HepG2 (cell line): ENCODE results near the gene WDR76. TPM values are rescaled to one million over a fixed set of nuclear protein-coding genes. Genes with fewer than 3 reads are reported as not detected.

Experiments used
- ATAC-seq: fragments of 200-7000 bp; cut with Tn5 transposase; 3 replicates; pipeline ENCODE4 v1.9.1; 2020; ENCODE audit warnings: mild to moderate bottlenecking, moderate library complexity
- BruUV-seq: library from RNA; stranded (reverse); fragments of 400-500 nt; replicated peaks from 2 replicates; lab custom pipeline; 2021; lab: Mats Ljungman, UMichigan
- CTCF ChIA-PET: fragments of 300-600 bp; formaldehyde crosslinking; extraction: SDS; loops from one replicate; lab custom pipeline; 2021; ENCODE audit warnings: low total read pairs, inconsistent platforms, low intra/inter-chr PET ratio; lab: Yijun Ruan, JAX
- POLR2A ChIA-PET: fragments of 350-600 bp; sonication (Branson Sonifier 250); formaldehyde crosslinking; loops from one replicate; lab custom pipeline; 2020; ENCODE audit warnings: antibody characterized with exemption, inconsistent platforms; lab: Yijun Ruan, JAX
- DNase-seq: peaks from one replicate; pipeline ENCODE4 v3.0.0-alpha.2; 2015; ENCODE audit warnings: low spot score
- FAIRE-seq: peaks from 3 replicates; lab custom pipeline; 2011; peaks lifted over from hg19 to GRCh38; lab: Jason Lieb, UNC
- H2AFZ ChIP-seq: one replicate; pipeline ENCODE4 v1.6.1; 2011; ENCODE audit warnings: low read length, inconsistent platforms
- H3K27ac ChIP-seq: fragments of 300-600 bp; 3 replicates; pipeline ENCODE4 v1.8.0; 2011; ENCODE audit warnings: mixed run types, mild to moderate bottlenecking, mixed read lengths, low read length, inconsistent platforms; ENCODE audit not compliant: insufficient read depth; ENCODE audit errors: extremely low read length
- H3K27me3 ChIP-seq, 2 experiments: fragments of 200-600 bp in 1 of 2; 2 replicates in 1 of 2; 3 replicates in 1 of 2; pipeline versions ENCODE4 v1.6.0 to v1.8.0; 2011; ENCODE audit warnings: low read length in 2 of 2, mild to moderate bottlenecking in 2 of 2, moderate library complexity in 2 of 2, inconsistent platforms in 1 of 2; ENCODE audit not compliant: insufficient read depth in 2 of 2, control insufficient read depth in 1 of 2
- H3K36me3 ChIP-seq, 2 experiments: fragments of 200-600 bp in 1 of 2; replicated peaks in 1 of 2; 2 replicates in 1 of 2; 3 replicates in 1 of 2; pipeline versions ENCODE4 v1.5.1 to v1.8.0; 2011; ENCODE audit warnings: low read length in 2 of 2, inconsistent platforms in 1 of 2; ENCODE audit not compliant: insufficient read depth in 2 of 2, control insufficient read depth in 1 of 2
- H3K4me1 ChIP-seq: 2 replicates; pipeline ENCODE4 v1.5.1; 2012; ENCODE audit warnings: low read length, inconsistent platforms; ENCODE audit not compliant: insufficient read depth
- H3K4me2 ChIP-seq: 2 replicates; pipeline ENCODE4 v1.6.0; 2011; ENCODE audit warnings: low read depth, low read length, inconsistent platforms
- H3K4me3 ChIP-seq, 3 experiments: fragments of 200-600 bp in 1 of 3; sonication (generic), shearing (Covaris generic) in 1 of 3; replicated peaks in 1 of 3; 2 replicates each; pipeline ENCODE4 v1.5.1; 2011 to 2016; ENCODE audit warnings: low read length in 3 of 3, inconsistent platforms in 2 of 3, low read depth in 2 of 3, mild to moderate bottlenecking in 2 of 3, control low read depth in 1 of 3, mixed read lengths in 1 of 3; ENCODE audit not compliant: insufficient read depth in 1 of 3
- H3K79me2 ChIP-seq: one replicate; pipeline ENCODE4 v1.6.1; 2011; ENCODE audit warnings: low read length, inconsistent platforms; ENCODE audit not compliant: insufficient read depth
- H3K9ac ChIP-seq: 2 replicates; pipeline ENCODE4 v1.6.0; 2011; ENCODE audit warnings: mild to moderate bottlenecking, low read depth, low read length, inconsistent platforms; ENCODE audit not compliant: insufficient read depth
- H3K9me3 ChIP-seq: 2 replicates; pipeline ENCODE4 v1.5.1; 2012; ENCODE audit warnings: mild to moderate bottlenecking, low read length
- H4K20me1 ChIP-seq: 2 replicates; pipeline ENCODE4 v1.6.0; 2011; ENCODE audit warnings: inconsistent platforms, mild to moderate bottlenecking, low read length, moderate library complexity; ENCODE audit not compliant: insufficient read depth
- ATM ChIP-seq: fragments of 450-650 bp; IDR thresholded peaks from 2 replicates; pipeline ENCODE4 v1.7.1; 2017; ENCODE audit warnings: mild to moderate bottlenecking, borderline replicate concordance
- CTCF ChIP-seq: sonication (generic); formaldehyde crosslinking; IDR thresholded peaks from 2 replicates; pipeline ENCODE4 v1.5.0; 2020; ENCODE audit warnings: mild to moderate bottlenecking, missing genetic modification reagents, moderate library complexity
- E2F5 ChIP-seq: sonication (generic); formaldehyde crosslinking; conservative IDR thresholded peaks from 2 replicates; pipeline ENCODE4 v1.4.0; 2020; ENCODE audit warnings: missing genetic modification reagents
- SKIL ChIP-seq: sonication (generic); formaldehyde crosslinking; IDR thresholded peaks from 2 replicates; pipeline ENCODE4 v1.8.0; 2022; ENCODE audit warnings: missing genetic modification reagents, mild to moderate bottlenecking, moderate library complexity, borderline replicate concordance
- SMC3 ChIP-seq: IDR thresholded peaks from 2 replicates; pipeline ENCODE4 v1.6.1; 2011; ENCODE audit warnings: low read length, improper control_type of control experiment
- STAG1 ChIP-seq: sonication (generic); formaldehyde crosslinking; IDR thresholded peaks from 2 replicates; pipeline ENCODE4 v1.4.0; 2020; ENCODE audit warnings: missing genetic modification reagents
- YEATS2 ChIP-seq: sonication (generic); formaldehyde crosslinking; IDR thresholded peaks from 2 replicates; pipeline ENCODE4 v1.4.0; 2020; ENCODE audit warnings: missing genetic modification reagents, borderline replicate concordance
- ZFP90 ChIP-seq: sonication (generic); formaldehyde crosslinking; IDR thresholded peaks from 2 replicates; pipeline ENCODE4 v1.8.0; 2022; ENCODE audit warnings: missing genetic modification reagents, mild to moderate bottlenecking, inconsistent platforms, borderline replicate concordance
- ZNF446 ChIP-seq: sonication (generic); formaldehyde crosslinking; IDR thresholded peaks from 2 replicates; pipeline ENCODE4 v1.5.0; 2020; ENCODE audit warnings: mild to moderate bottlenecking, missing genetic modification reagents
- WGBS: methylation state at CpG from one replicate; pipeline ENCODE4 v1.1.6; 2017; ENCODE audit warnings: low lambda C conversion rate; 5-methylcytosine and 5-hydroxymethylcytosine counted together
- in situ Hi-C: cut with HindIII; loops from 2 replicates; pipeline ENCODE4 v1.10.0; 2017; ENCODE audit warnings: low pct_unique_long_range_greater_than_20kb; ENCODE audit not compliant: extremely low pct_ligation_motif_present
- intact Hi-C: fragments of 100-400 bp; cut with micrococcal nuclease; formaldehyde crosslinking; loops from one replicate; pipeline ENCODE4 v1.10.0; 2022; ENCODE audit not compliant: unreplicated experiment
- polyA plus RNA-seq, 8 experiments: library from polyadenylated mRNA; depleted of rRNA in 3 of 8; stranded (reverse) in 7 of 8; unstranded in 1 of 8; fragments of >200 nt; fragmentation: Illumina TruSeq in 4 of 8; extraction: Trizol in 4 of 8; gene quantifications; 2 replicates each; pipeline versions ENCODE4 v1.2.1 to v1.2.3, GENCODE V29; 2011 to 2016; ENCODE audit warnings: low read depth in 4 of 8, missing spikeins in 1 of 8, mixed read lengths in 1 of 8; ENCODE audit not compliant: insufficient read depth in 1 of 8
- total RNA-seq, 5 experiments: library from RNA; depleted of rRNA; stranded (reverse); fragments of >200 nt; fragmentation: Illumina TruSeq; extraction: Trizol; gene quantifications; 2 replicates each; pipeline ENCODE4 v1.2.3, GENCODE V29; 2016; ENCODE audit warnings: low read depth in 1 of 5

WDR76 gene
- total and polyA plus RNA-seq, 2 of the 13 experiments (the other 11 are each of a cell fraction or from before 2014, with no cell fraction given), result 1.1 to 9.7 TPM

- intact Hi-C loops, result no loop called here
- Histone ChIP-seq H2AFZ (no peak overlapping the region), H3K4me2 (no peak overlapping the region), H3K79me2 (no peaks in the 10 kb centered on the region), H3K9ac (no peak overlapping the region), H4K20me1 (no peaks in the 10 kb centered on the region), H3K4me3 (no peak overlapping the region), H3K27me3 (no peaks in the 10 kb centered on the region), H3K36me3 (no peaks in the 10 kb centered on the region; a peak in 1 of 5 replicates), H3K4me1 (no peaks in the 10 kb centered on the region), H3K27ac (no peak overlapping the region), H3K9me3 (no peaks in the 10 kb centered on the region)
- TF ChIP-seq ATM (no peak), ZNF446 (no peak), ZFP90 (CRISPR knock-in tag) (no peak), YEATS2 (0 out of 2 replicates have a peak, but pooled peaks have one; percentile 25), CTCF (peak; percentile 74), E2F5 (CRISPR knock-in tag) (no peak), STAG1 (CRISPR knock-in tag) (peak; percentile 69), SMC3 (peak; percentile 20; the same call in 1 of the 2 replicates), SKIL (CRISPR knock-in tag) (no peak)
- FAIRE-seq (peak; percentile 86), ATAC-seq (peak; percentile 90), DNase-seq (peak; percentile 57)
- BruUV-seq, result no TSS peak
- CTCF ChIA-PET, result interaction anchor here (1.7 kb wide), 1 partner anchor 194 kb away, joined by 10 read pairs; no protein-coding TSS in a partner anchor
- in situ Hi-C loops, result no loop called here
- POLR2A ChIA-PET, result no interaction called here
- 48% methylated on average over 6 of the region's 6 CpGs for WGBS
Measured at GRCh38 chr15:43872416-43873020, 45.7 kb downstream of the WDR76 start.
